Body of pancreas (tissue), 4 donors: ENCODE data around the gene SLC9A6. TPM values are rescaled to one million over a fixed set of nuclear protein-coding genes. Genes with fewer than 3 reads are reported as not detected.
"Not testable (repeated sequence)": the region's sequence is repeated elsewhere in the genome, so short reads cannot be mapped to it uniquely, and the experiment has no call there.

Experiments used
- ATAC-seq: fragments of 150-250 bp; one replicate; pipeline ENCODE4 v1.9.1; 2016
- DNase-seq, 4 donors: peaks; one replicate each; pipeline ENCODE4 v3.0.0-alpha.2; 2019
- H3K27ac ChIP-seq, 4 donors: fragments of 200-600 bp; sonication (generic); 1 replicate in 3 of 4; 2 replicates in 1 of 4; pipeline versions ENCODE4 v1.5.1 to v1.6.1; 2016 to 2019; ENCODE audit warnings: mild to moderate bottlenecking in 1 of 4, mixed read lengths in 1 of 4, moderate library complexity in 1 of 4
- H3K27me3 ChIP-seq, 2 donors: fragments of 200-600 bp; sonication (generic); one replicate each; pipeline ENCODE4 v1.6.0; 2016; ENCODE audit warnings: mild to moderate bottlenecking in 1 of 2
- H3K36me3 ChIP-seq, 2 donors: fragments of 200-600 bp; sonication (generic); replicated peaks in 1 of 2; 2 replicates each; pipeline ENCODE4 v1.5.1; 2016; ENCODE audit warnings: low read depth in 2 of 2; ENCODE audit not compliant: insufficient read depth in 1 of 2
- H3K4me1 ChIP-seq: fragments of 200-600 bp; sonication (generic); one replicate; pipeline ENCODE4 v1.6.0; 2016
- H3K4me3 ChIP-seq, 2 donors: fragments of 200-600 bp; sonication (generic); 1 replicate in 1 of 2; 2 replicates in 1 of 2; pipeline ENCODE4 v1.5.1; 2016 to 2019
- H3K9me3 ChIP-seq, 3 donors: fragments of 200-600 bp; sonication (generic); 1 replicate in 2 of 3; 2 replicates in 1 of 3; pipeline ENCODE4 v1.5.1; 2016
- CTCF ChIP-seq, 7 experiments: fragments of 450-650 bp in 4 of 7; fragments of 200-600 bp in 3 of 7; sonication (generic) in 3 of 7; IDR thresholded peaks; one replicate each; pipeline ENCODE4 v1.5.1; 2016 to 2019; ENCODE audit warnings: antibody characterized with exemption in 7 of 7
- POLR2A ChIP-seq, 3 donors: fragments of 450-650 bp; IDR thresholded peaks; one replicate each; pipeline ENCODE4 v1.6.1; 2016; ENCODE audit warnings: antibody characterized with exemption in 3 of 3, mild to moderate bottlenecking in 2 of 3
- WGBS, 2 donors: methylation state at CpG; one replicate each; pipeline ENCODE4 v1.1.5; 2017; 5-methylcytosine and 5-hydroxymethylcytosine counted together
- intact Hi-C: fragments of 100-400 bp; cut with DNase I; formaldehyde crosslinking; loops from one replicate; pipeline ENCODE4 v1.15.1; 2023
- total RNA-seq, 2 donors: library from RNA; depleted of rRNA; stranded (reverse); fragments of >200 nt; gene quantifications; one replicate each; pipeline ENCODE4 v1.1.0, GENCODE V29; 2016

The SLC9A6 gene
- total RNA-seq, 2 donors from 2014 or later = 1.6 to 6.2 TPM

GRCh38 chrX:136047016-136047642, 61.9 kb downstream of the SLC9A6 start:
- H3K4me3 ChIP-seq = no peak overlapping the region
- no peaks in the 10 kb centered on the region for H3K9me3 ChIP-seq
- no peak for ATAC-seq
- intact Hi-C loops = no loop called here
- DNase-seq = no peak
- 50 to 74% methylated on average over 2 of the region's 2 CpGs for WGBS, 2 donors
- H3K27ac ChIP-seq = no peak overlapping the region
- H3K4me1 ChIP-seq = no peaks in the 10 kb centered on the region
- no peaks in the 10 kb centered on the region for H3K36me3 ChIP-seq
- H3K27me3 ChIP-seq = no peaks in the 10 kb centered on the region
- no peak for TF ChIP-seq CTCF (IDR thresholded peaks at IDR 0.05)
- no peak for TF ChIP-seq POLR2A (IDR thresholded peaks at IDR 0.05)

- no peak for TF ChIP-seq POLR2A (IDR thresholded peaks at IDR 0.05)
- TF ChIP-seq CTCF (IDR thresholded peaks at IDR 0.05) = no peak
- Histone ChIP-seq H3K4me3 (no peak overlapping the region), H3K4me1 (no peaks in the 10 kb centered on the region), H3K27me3 (no peaks in the 10 kb centered on the region), H3K27ac (no peak overlapping the region), H3K9me3 (no peaks in the 10 kb centered on the region), H3K36me3 (no peaks in the 10 kb centered on the region)
- ATAC-seq = no peak
- no peak for DNase-seq
- intact Hi-C loops = no loop called here
- 94% methylated on average over 2 of the region's 4 CpGs; no CpG with 5 or more reads in 1 of the 2 donors for WGBS, 2 donors
These were observed 62.7 kb downstream of the SLC9A6 start for GRCh38 chrX:136047969-136048368.

GRCh38 chrX:136048446-136048845, 63.2 kb downstream of the SLC9A6 start:
- WGBS, 2 donors = 78 to 100% methylated on average over 1 of the region's 1 CpG
- Histone ChIP-seq H3K4me1 (no peaks in the 10 kb centered on the region), H3K9me3 (no peaks in the 10 kb centered on the region), H3K27me3 (no peaks in the 10 kb centered on the region), H3K4me3 (no peak overlapping the region), H3K36me3 (no peaks in the 10 kb centered on the region), H3K27ac (no peak overlapping the region)
- no peak for DNase-seq
- intact Hi-C loops = no loop called here
- TF ChIP-seq POLR2A (IDR thresholded peaks at IDR 0.05) = no peak
- TF ChIP-seq CTCF (IDR thresholded peaks at IDR 0.05) = no peak
- ATAC-seq = no peak

- H3K9me3 ChIP-seq = no peaks in the 10 kb centered on the region
- no peak overlapping the region for H3K27ac ChIP-seq
- H3K4me3 ChIP-seq = no peak overlapping the region
- WGBS, 2 donors = 47 to 72% methylated on average over 3 of the region's 3 CpGs
- no peaks in the 10 kb centered on the region for H3K4me1 ChIP-seq
- H3K36me3 ChIP-seq = no peaks in the 10 kb centered on the region
- intact Hi-C loops = no loop called here
- no peak for ATAC-seq
- TF ChIP-seq POLR2A (IDR thresholded peaks at IDR 0.05) = no peak
- TF ChIP-seq CTCF (IDR thresholded peaks at IDR 0.05) = no peak
- no peak for DNase-seq
- no peaks in the 10 kb centered on the region for H3K27me3 ChIP-seq
These were observed 64.4 kb downstream of the SLC9A6 start for GRCh38 chrX:136049608-136050007.

- H3K27me3 ChIP-seq, H3K4me1 ChIP-seq, DNase-seq, H3K27ac ChIP-seq, H3K9me3 ChIP-seq, H3K4me3 ChIP-seq, ATAC-seq, intact Hi-C loops, H3K36me3 ChIP-seq: not testable (repeated sequence)
- WGBS, 2 donors = 78 to 89% methylated on average over 5 to 6 of the region's 9 CpGs
These were observed 65.6 kb downstream of the SLC9A6 start for GRCh38 chrX:136050875-136051274.
